Uterus (tissue), 2 donors: ENCODE data around the gene SLC25A47.
"Not testable (repeated sequence)": the region's sequence is repeated elsewhere in the genome, so short reads cannot be mapped to it uniquely, and the experiment has no call there.

Source experiments
- POLR2A ChIP-seq, 2 donors: fragments of 450-650 bp; IDR thresholded peaks; one replicate each; pipeline ENCODE4 v1.6.1; 2016; ENCODE audit warnings: antibody characterized with exemption in 2 of 2, mild to moderate bottlenecking in 1 of 2, moderate library complexity in 1 of 2
- TF ChIP-seq, protein P1 (sequence below), 4 experiments: fragments of 200-600 bp in 2 of 4; fragments of 450-650 bp in 2 of 4; sonication (generic) in 2 of 4; IDR thresholded peaks; one replicate each; pipeline ENCODE4 v1.5.1; 2016 to 2019; ENCODE audit warnings: antibody characterized with exemption in 4 of 4, mild to moderate bottlenecking in 2 of 4, moderate library complexity in 1 of 4

DNA sequence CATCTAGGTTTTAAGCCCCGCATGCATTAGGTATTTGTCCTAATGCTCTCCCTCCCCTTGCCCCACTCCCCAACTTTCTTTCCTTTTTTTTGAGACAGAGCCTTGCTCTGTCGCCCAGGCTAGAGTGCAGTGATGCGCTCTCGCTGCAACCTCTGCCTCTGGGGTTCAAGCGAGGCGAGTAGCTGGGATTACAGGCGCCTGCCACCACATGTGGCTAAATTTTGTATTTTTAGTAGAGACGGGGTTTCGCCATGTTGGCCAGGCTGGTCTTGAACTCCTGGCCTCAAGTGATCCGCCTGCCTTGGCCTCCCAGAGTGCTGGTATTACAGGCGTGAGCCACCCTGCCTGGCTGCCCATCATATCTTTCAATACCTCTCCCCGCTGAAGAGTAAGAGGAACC is 19.7 kb downstream of the SLC25A47 start:
- TF ChIP-seq, protein P1, sequence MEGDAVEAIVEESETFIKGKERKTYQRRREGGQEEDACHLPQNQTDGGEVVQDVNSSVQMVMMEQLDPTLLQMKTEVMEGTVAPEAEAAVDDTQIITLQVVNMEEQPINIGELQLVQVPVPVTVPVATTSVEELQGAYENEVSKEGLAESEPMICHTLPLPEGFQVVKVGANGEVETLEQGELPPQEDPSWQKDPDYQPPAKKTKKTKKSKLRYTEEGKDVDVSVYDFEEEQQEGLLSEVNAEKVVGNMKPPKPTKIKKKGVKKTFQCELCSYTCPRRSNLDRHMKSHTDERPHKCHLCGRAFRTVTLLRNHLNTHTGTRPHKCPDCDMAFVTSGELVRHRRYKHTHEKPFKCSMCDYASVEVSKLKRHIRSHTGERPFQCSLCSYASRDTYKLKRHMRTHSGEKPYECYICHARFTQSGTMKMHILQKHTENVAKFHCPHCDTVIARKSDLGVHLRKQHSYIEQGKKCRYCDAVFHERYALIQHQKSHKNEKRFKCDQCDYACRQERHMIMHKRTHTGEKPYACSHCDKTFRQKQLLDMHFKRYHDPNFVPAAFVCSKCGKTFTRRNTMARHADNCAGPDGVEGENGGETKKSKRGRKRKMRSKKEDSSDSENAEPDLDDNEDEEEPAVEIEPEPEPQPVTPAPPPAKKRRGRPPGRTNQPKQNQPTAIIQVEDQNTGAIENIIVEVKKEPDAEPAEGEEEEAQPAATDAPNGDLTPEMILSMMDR (IDR thresholded peaks at IDR 0.05) = not testable (repeated sequence)
- TF ChIP-seq POLR2A (IDR thresholded peaks at IDR 0.05) = not testable (repeated sequence)
